H9 (cell line): Measurements from ENCODE around the gene INPP5A. TPM values are rescaled to one million over a fixed set of nuclear protein-coding genes. Genes with fewer than 3 reads are reported as not detected.

Source experiments
- DNase-seq: peaks from one replicate; pipeline ENCODE4 v3.0.0-alpha.2; 2017
- H2AFZ ChIP-seq: one replicate; pipeline ENCODE4 v1.6.1; 2013; ENCODE audit warnings: mild to moderate bottlenecking, low read length, control low read depth, moderate library complexity
- H2AK5ac ChIP-seq: 2 replicates; pipeline ENCODE4 v1.6.1; 2013; ENCODE audit warnings: low read length, control low read depth, mixed read lengths; ENCODE audit not compliant: insufficient read length
- H2BK120ac ChIP-seq: one replicate; pipeline ENCODE4 v1.6.1; 2013; ENCODE audit warnings: low read depth, mild to moderate bottlenecking, low read length, control low read depth, inconsistent platforms; ENCODE audit not compliant: poor library complexity, severe bottlenecking
- H2BK12ac ChIP-seq: 2 replicates; pipeline ENCODE4 v1.6.1; 2013; ENCODE audit warnings: low read length, control low read depth, mixed read lengths, low read depth; ENCODE audit not compliant: insufficient read length
- H2BK15ac ChIP-seq: 2 replicates; pipeline ENCODE4 v1.6.1; 2013; ENCODE audit warnings: low read depth, low read length, control low read depth
- H2BK20ac ChIP-seq: one replicate; pipeline ENCODE4 v1.6.1; 2013; ENCODE audit warnings: low read depth, mild to moderate bottlenecking, low read length, control low read depth, inconsistent platforms; ENCODE audit not compliant: poor library complexity, severe bottlenecking
- H2BK5ac ChIP-seq: 2 replicates; pipeline ENCODE4 v1.6.1; 2013; ENCODE audit warnings: low read length, control low read depth, mixed read lengths; ENCODE audit not compliant: insufficient read length
- H3K14ac ChIP-seq: 2 replicates; pipeline ENCODE4 v1.6.1; 2013; ENCODE audit warnings: low read length, control low read depth; ENCODE audit not compliant: insufficient read depth
- H3K18ac ChIP-seq: 2 replicates; pipeline ENCODE4 v1.6.1; 2013; ENCODE audit warnings: low read depth, mild to moderate bottlenecking, mixed read lengths, low read length, control low read depth; ENCODE audit not compliant: insufficient read length
- H3K23ac ChIP-seq: 2 replicates; pipeline ENCODE4 v1.6.1; 2013; ENCODE audit warnings: low read length, control low read depth, mixed read lengths, low read depth; ENCODE audit not compliant: insufficient read length
- H3K23me2 ChIP-seq: 2 replicates; pipeline ENCODE4 v1.6.1; 2013; ENCODE audit warnings: low read depth, mild to moderate bottlenecking, mixed read lengths, low read length, control low read depth; ENCODE audit not compliant: insufficient read length, poor library complexity, severe bottlenecking
- H3K27ac ChIP-seq: 2 replicates; pipeline ENCODE4 v1.5.1; 2013; ENCODE audit warnings: low read length, control low read depth, mixed read lengths, low read depth; ENCODE audit not compliant: insufficient read length
- H3K27me3 ChIP-seq: 2 replicates; pipeline ENCODE4 v1.6.1; 2013; ENCODE audit warnings: low read length, control low read depth, inconsistent platforms; ENCODE audit not compliant: insufficient read depth
- H3K4ac ChIP-seq: 2 replicates; pipeline ENCODE4 v1.6.1; 2013; ENCODE audit warnings: low read depth, mild to moderate bottlenecking, control low read depth, inconsistent platforms, low read length, moderate library complexity
- H3K4me1 ChIP-seq: 2 replicates; pipeline ENCODE4 v1.6.1; 2013; ENCODE audit warnings: low read length, control low read depth, inconsistent platforms; ENCODE audit not compliant: insufficient read depth
- H3K4me2 ChIP-seq: 2 replicates; pipeline ENCODE4 v1.6.1; 2013; ENCODE audit warnings: low read length, control low read depth, mixed read lengths; ENCODE audit not compliant: insufficient read length, insufficient read depth
- H3K56ac ChIP-seq: 2 replicates; pipeline ENCODE4 v1.6.1; 2013; ENCODE audit warnings: low read depth, mild to moderate bottlenecking, mixed read lengths, low read length, control low read depth; ENCODE audit not compliant: insufficient read length
- H3K79me1 ChIP-seq: 2 replicates; pipeline ENCODE4 v1.6.1; 2013; ENCODE audit warnings: low read depth, mild to moderate bottlenecking, moderate library complexity, low read length, control low read depth, inconsistent platforms; ENCODE audit not compliant: insufficient read depth, poor library complexity, severe bottlenecking
- H3K79me2 ChIP-seq: 2 replicates; pipeline ENCODE4 v1.6.1; 2013; ENCODE audit warnings: low read length, control low read depth, inconsistent platforms; ENCODE audit not compliant: insufficient read depth
- H3K9ac ChIP-seq: 2 replicates; pipeline ENCODE4 v1.6.1; 2013; ENCODE audit warnings: low read length, control low read depth, mixed read lengths; ENCODE audit not compliant: insufficient read length; ENCODE audit errors: extremely low read depth
- H3K9me3 ChIP-seq: one replicate; pipeline ENCODE4 v1.6.1; 2013; ENCODE audit warnings: low read depth, low read length, inconsistent platforms; ENCODE audit not compliant: control insufficient read depth
- H3T11ph ChIP-seq: one replicate; pipeline ENCODE4 v1.6.1; 2013; ENCODE audit warnings: mild to moderate bottlenecking, low read length, control low read depth, inconsistent platforms
- H4K20me1 ChIP-seq: one replicate; pipeline ENCODE4 v1.6.1; 2013; ENCODE audit not compliant: control insufficient read depth, insufficient read length, insufficient read depth
- H4K5ac ChIP-seq: 2 replicates; pipeline ENCODE4 v1.6.1; 2013; ENCODE audit warnings: low read depth, mild to moderate bottlenecking, mixed read lengths, low read length, control low read depth; ENCODE audit not compliant: insufficient read length
- H4K8ac ChIP-seq: replicated peaks from 2 replicates; pipeline ENCODE4 v1.6.1; 2013; ENCODE audit warnings: low read length, control low read depth, mixed read lengths, low read depth; ENCODE audit not compliant: insufficient read length
- H4K91ac ChIP-seq: 2 replicates; pipeline ENCODE4 v1.6.1; 2013; ENCODE audit warnings: low read depth, mild to moderate bottlenecking, moderate library complexity, mixed read lengths, low read length, control low read depth; ENCODE audit not compliant: insufficient read length
- H3K27ac Mint-ChIP-seq, 3 experiments: 2 replicates in 2 of 3; 3 replicates in 1 of 3; pipeline ENCODE4 v1.8.0; 2020 to 2021; ENCODE audit warnings: mixed read lengths in 3 of 3, mild to moderate bottlenecking in 1 of 3, moderate library complexity in 1 of 3
- H3K27me3 Mint-ChIP-seq: 2 replicates; pipeline ENCODE4 v1.8.0; 2021; ENCODE audit warnings: low read depth, mild to moderate bottlenecking, moderate library complexity, mixed read lengths
- H3K36me3 Mint-ChIP-seq, 3 experiments: 2 replicates in 2 of 3; 3 replicates in 1 of 3; pipeline ENCODE4 v1.8.0; 2020 to 2021; ENCODE audit warnings: low read depth in 3 of 3, mixed read lengths in 3 of 3; ENCODE audit not compliant: insufficient read depth in 1 of 3
- H3K4me1 Mint-ChIP-seq, 2 experiments: 2 replicates each; pipeline ENCODE4 v1.8.0; 2020; ENCODE audit warnings: mixed read lengths in 2 of 2
- H3K4me3 Mint-ChIP-seq, 2 experiments: 2 replicates in 1 of 2; 3 replicates in 1 of 2; pipeline ENCODE4 v1.8.0; 2020 to 2021; ENCODE audit warnings: mild to moderate bottlenecking in 2 of 2, mixed read lengths in 2 of 2, moderate library complexity in 1 of 2
- H3K9me3 Mint-ChIP-seq, 2 experiments: 2 replicates in 1 of 2; 3 replicates in 1 of 2; pipeline ENCODE4 v1.8.0; 2020; ENCODE audit warnings: mild to moderate bottlenecking in 2 of 2, mixed read lengths in 2 of 2, moderate library complexity in 1 of 2
- WGBS: extraction: QIAGEN DNeasy Blood & Tissue Kit; methylation state at CpG from one replicate; pipeline ENCODE4 v1.1.7; 2013; ENCODE audit warnings: missing lambda C conversion rate, low lambda C conversion rate, mixed read lengths; ENCODE audit not compliant: insufficient read length; ENCODE audit errors: extremely low coverage; 5-methylcytosine and 5-hydroxymethylcytosine counted together
- total RNA-seq: library from RNA; stranded (reverse); gene quantifications from 2 replicates; pipeline ENCODE4 v1.2.1, GENCODE V29; 2021
- TF ChIP-seq, protein P1 (sequence below): fragments of 200-600 bp; sonication (generic); conservative IDR thresholded peaks from 3 replicates; pipeline ENCODE4 v1.8.0; 2021; ENCODE audit warnings: antibody characterized with exemption, mild to moderate bottlenecking

The INPP5A gene
- total RNA-seq, 1 experiment from 2014 or later: 17.7 TPM

DNA sequence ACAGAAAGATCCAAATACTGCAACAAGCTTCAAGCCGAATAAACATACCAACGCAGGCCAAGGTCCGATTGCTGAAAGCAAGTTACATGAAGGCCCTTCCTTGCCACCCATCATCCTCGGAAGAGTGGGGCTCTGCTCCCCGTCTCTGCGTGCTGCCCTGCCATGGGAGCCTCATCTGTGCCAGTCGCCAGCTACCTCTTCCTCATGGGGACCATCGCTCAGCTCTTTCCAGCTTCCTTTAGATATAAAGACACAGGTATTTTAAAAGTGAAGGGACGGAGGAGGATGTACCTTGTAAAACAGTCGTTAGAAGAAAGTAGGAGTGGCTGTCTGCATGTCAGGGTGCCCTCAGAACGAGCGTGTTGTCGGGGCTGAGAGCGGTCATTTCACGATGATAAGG, 114.9 kb downstream of the INPP5A start:
- Histone ChIP-seq H3K4me1 (no peaks in the 10 kb centered on the region), H4K20me1 (peaks cover 2% of the 10 kb centered on the region), H3K23ac (no peak overlapping the region), H3K79me2 (no peaks in the 10 kb centered on the region), H4K8ac (no peak overlapping the region), H3K9me3 (no peaks in the 10 kb centered on the region), H3K9ac (no peak overlapping the region), H3K14ac (no peak overlapping the region), H2AFZ (no peak overlapping the region), H3K79me1 (no peaks in the 10 kb centered on the region), H4K5ac (no peak overlapping the region), H3K27me3 (no peaks in the 10 kb centered on the region), H3K4me2 (no peak overlapping the region), H3K27ac (no peak overlapping the region), H3K18ac (no peak overlapping the region), H2BK20ac (no peak overlapping the region), H2BK5ac (no peak overlapping the region), H3K23me2 (no peaks in the 10 kb centered on the region), H3K4ac (no peak overlapping the region), H3T11ph (no peak overlapping the region), H2AK5ac (no peak overlapping the region), H4K91ac (no peak overlapping the region), H2BK15ac (no peak overlapping the region), H3K56ac (no peak overlapping the region), H2BK12ac (no peak overlapping the region), H2BK120ac (no peak overlapping the region)
- no peaks in the 10 kb centered on the region for H3K9me3 Mint-ChIP-seq
- peaks cover 5 to 15% of the 10 kb centered on the region in 2 experiments; a peak in 2 of 4 replicates for H3K4me1 Mint-ChIP-seq
- no peaks in the 10 kb centered on the region for H3K27me3 Mint-ChIP-seq
- H3K27ac Mint-ChIP-seq: peak overlapping the region in 1 of 3 experiments; percentile 52; a peak in 1 of 7 replicates
- no peak for DNase-seq
- no peak overlapping the region for H3K4me3 Mint-ChIP-seq
- TF ChIP-seq, protein P1, sequence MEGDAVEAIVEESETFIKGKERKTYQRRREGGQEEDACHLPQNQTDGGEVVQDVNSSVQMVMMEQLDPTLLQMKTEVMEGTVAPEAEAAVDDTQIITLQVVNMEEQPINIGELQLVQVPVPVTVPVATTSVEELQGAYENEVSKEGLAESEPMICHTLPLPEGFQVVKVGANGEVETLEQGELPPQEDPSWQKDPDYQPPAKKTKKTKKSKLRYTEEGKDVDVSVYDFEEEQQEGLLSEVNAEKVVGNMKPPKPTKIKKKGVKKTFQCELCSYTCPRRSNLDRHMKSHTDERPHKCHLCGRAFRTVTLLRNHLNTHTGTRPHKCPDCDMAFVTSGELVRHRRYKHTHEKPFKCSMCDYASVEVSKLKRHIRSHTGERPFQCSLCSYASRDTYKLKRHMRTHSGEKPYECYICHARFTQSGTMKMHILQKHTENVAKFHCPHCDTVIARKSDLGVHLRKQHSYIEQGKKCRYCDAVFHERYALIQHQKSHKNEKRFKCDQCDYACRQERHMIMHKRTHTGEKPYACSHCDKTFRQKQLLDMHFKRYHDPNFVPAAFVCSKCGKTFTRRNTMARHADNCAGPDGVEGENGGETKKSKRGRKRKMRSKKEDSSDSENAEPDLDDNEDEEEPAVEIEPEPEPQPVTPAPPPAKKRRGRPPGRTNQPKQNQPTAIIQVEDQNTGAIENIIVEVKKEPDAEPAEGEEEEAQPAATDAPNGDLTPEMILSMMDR: no peak
- H3K36me3 Mint-ChIP-seq: no peaks in the 10 kb centered on the region; a peak in 1 of 7 replicates
- WGBS: no CpG with 5 or more reads among the region's 15 CpGs
